CD14-positive monocyte (primary cell): Measurements from ENCODE around the gene DRGX. TPM values are rescaled to one million over a fixed set of nuclear protein-coding genes. Genes with fewer than 3 reads are reported as not detected.
A peak's percentile ranks its signal among the peaks of the same experiment; 100 is the strongest.

ENCODE experiments used
- DNase-seq, 3 donors: peaks; one replicate each; pipeline ENCODE4 v3.0.0-alpha.2; 2011 to 2022
- H2AFZ ChIP-seq: 2 replicates; pipeline ENCODE4 v1.6.0; 2012; ENCODE audit warnings: mild to moderate bottlenecking, low read depth, low read length, inconsistent platforms; ENCODE audit not compliant: insufficient read depth, poor library complexity, severe bottlenecking
- H3K27ac ChIP-seq, 2 donors: 1 replicate in 1 of 2; 2 replicates in 1 of 2; pipeline ENCODE4 v1.5.1; 2012 to 2013; ENCODE audit warnings: low read length in 2 of 2, control low read depth in 1 of 2, inconsistent platforms in 1 of 2, low read depth in 1 of 2, mild to moderate bottlenecking in 1 of 2
- H3K27me3 ChIP-seq, 2 donors: one replicate each; pipeline versions ENCODE4 v1.6.0 to v1.6.1; 2011 to 2013; ENCODE audit warnings: low read length in 2 of 2; ENCODE audit not compliant: control insufficient read depth in 2 of 2, insufficient read depth in 2 of 2
- H3K36me3 ChIP-seq, 2 donors: replicated peaks in 1 of 2; 1 replicate in 1 of 2; 2 replicates in 1 of 2; pipeline versions ENCODE4 v1.5.1 to v1.6.1; 2012 to 2013; ENCODE audit warnings: low read length in 2 of 2, control low read depth in 1 of 2, inconsistent platforms in 1 of 2, mild to moderate bottlenecking in 1 of 2; ENCODE audit not compliant: insufficient read depth in 2 of 2, control insufficient read depth in 1 of 2
- H3K4me1 ChIP-seq, 2 donors: 1 replicate in 1 of 2; 2 replicates in 1 of 2; pipeline versions ENCODE4 v1.5.1 to v1.6.1; 2012 to 2013; ENCODE audit warnings: low read length in 2 of 2, control low read depth in 1 of 2, inconsistent platforms in 1 of 2, mild to moderate bottlenecking in 1 of 2, moderate library complexity in 1 of 2; ENCODE audit not compliant: insufficient read depth in 2 of 2, control insufficient read depth in 1 of 2
- H3K4me2 ChIP-seq: replicated peaks from 2 replicates; pipeline ENCODE3; 2012; ENCODE audit warnings: low read length, moderate library complexity, mild to moderate bottlenecking; ENCODE audit not compliant: poor library complexity, severe bottlenecking; ENCODE audit errors: extremely low read depth
- H3K4me3 ChIP-seq, 3 experiments: fragments of 200-600 bp in 1 of 3; sonication (generic) in 1 of 3; replicated peaks in 1 of 3; 1 replicate in 2 of 3; 2 replicates in 1 of 3; pipeline ENCODE4 v1.5.1; 2011 to 2013; ENCODE audit warnings: low read length in 3 of 3, mild to moderate bottlenecking in 3 of 3, control low read depth in 2 of 3, low read depth in 2 of 3, inconsistent platforms in 1 of 3, moderate library complexity in 1 of 3
- H3K79me2 ChIP-seq: 2 replicates; pipeline ENCODE4 v1.6.0; 2012; ENCODE audit warnings: mild to moderate bottlenecking, control low read depth, inconsistent platforms, low read length, moderate library complexity; ENCODE audit not compliant: insufficient read depth
- H3K9ac ChIP-seq: 2 replicates; pipeline ENCODE4 v1.6.0; 2017; ENCODE audit warnings: low read length, mild to moderate bottlenecking; ENCODE audit not compliant: insufficient read depth, poor library complexity, severe bottlenecking
- H3K9me3 ChIP-seq, 2 donors: replicated peaks in 1 of 2; 1 replicate in 1 of 2; 2 replicates in 1 of 2; pipeline versions ENCODE4 v1.5.1 to v1.6.1; 2012 to 2013; ENCODE audit warnings: low read length in 2 of 2, control low read depth in 1 of 2; ENCODE audit not compliant: control insufficient read depth in 1 of 2, insufficient read depth in 1 of 2
- H4K20me1 ChIP-seq: 2 replicates; pipeline ENCODE4 v1.6.0; 2012; ENCODE audit warnings: mild to moderate bottlenecking, low read length, control low read depth, moderate library complexity; ENCODE audit not compliant: insufficient read depth
- H3K27ac Mint-ChIP-seq, 7 donors: one replicate each; pipeline ENCODE4 v1.8.0; 2020; ENCODE audit warnings: mild to moderate bottlenecking in 7 of 7, mixed read lengths in 7 of 7, moderate library complexity in 6 of 7, inconsistent platforms in 2 of 7
- H3K27me3 Mint-ChIP-seq, 3 donors: one replicate each; pipeline ENCODE4 v1.8.0; 2021 to 2022; ENCODE audit warnings: low read depth in 3 of 3, mild to moderate bottlenecking in 3 of 3, mixed read lengths in 3 of 3, moderate library complexity in 3 of 3, inconsistent platforms in 1 of 3
- H3K36me3 Mint-ChIP-seq, 2 donors: one replicate each; pipeline ENCODE4 v1.8.0; 2020; ENCODE audit warnings: mixed read lengths in 2 of 2, inconsistent platforms in 1 of 2, mild to moderate bottlenecking in 1 of 2
- H3K4me1 Mint-ChIP-seq: one replicate; pipeline ENCODE4 v1.8.0; 2020; ENCODE audit warnings: mild to moderate bottlenecking, mixed read lengths
- H3K4me3 Mint-ChIP-seq, 2 donors: one replicate each; pipeline ENCODE4 v1.8.0; 2020; ENCODE audit warnings: mild to moderate bottlenecking in 2 of 2, mixed read lengths in 2 of 2, moderate library complexity in 1 of 2
- H3K9me3 Mint-ChIP-seq, 7 donors: one replicate each; pipeline ENCODE4 v1.8.0; 2020 to 2022; ENCODE audit warnings: mixed read lengths in 7 of 7, mild to moderate bottlenecking in 6 of 7, moderate library complexity in 6 of 7, inconsistent platforms in 2 of 7
- WGBS: methylation state at CpG from one replicate; pipeline ENCODE4 v1.1.5; 2013; ENCODE audit warnings: missing lambda C conversion rate; ENCODE audit not compliant: insufficient coverage; 5-methylcytosine and 5-hydroxymethylcytosine counted together
- intact Hi-C, 2 donors: fragments of 100-400 bp; cut with micrococcal nuclease; formaldehyde crosslinking; loops; one replicate each; pipeline versions ENCODE4 v1.15.0 to v1.15.1; 2023
- polyA plus RNA-seq, 3 donors: library from polyadenylated mRNA; depleted of rRNA in 1 of 3; unstranded in 2 of 3; stranded (reverse) in 1 of 3; fragments of 300-500 nt in 2 of 3; fragments of >200 nt in 1 of 3; fragmentation: Illumina TruSeq in 2 of 3; gene quantifications; 1 replicate in 2 of 3; 2 replicates in 1 of 3; pipeline ENCODE4 v1.2.3, GENCODE V29; 2012 to 2021
- TF ChIP-seq, protein P1 (sequence below): fragments of 200-600 bp; IDR thresholded peaks from one replicate; pipeline ENCODE4 v1.8.0; 2022; ENCODE audit warnings: antibody characterized with exemption, mild to moderate bottlenecking

DRGX gene
- polyA plus RNA-seq, 3 donors: not detected

GRCh38 chr10:49407552-49408137, 11.8 kb upstream of the DRGX start:
- no peaks in the 10 kb centered on the region for H3K4me1 Mint-ChIP-seq
- intact Hi-C loops: loop anchor here in 1 of 2 donors (10.0 kb wide), 1 partner anchor 303 kb away; no protein-coding TSS in a partner anchor

GRCh38 chr10:49407151-49407550, 11.3 kb upstream of the DRGX start:
- Mint-ChIP-seq H3K27me3 (peaks cover 15 to 35% (median 24%) of the 10 kb centered on the region in 3 donors), H3K36me3 (no peaks in the 10 kb centered on the region), H3K27ac (peak overlapping the region in 1 of 7 donors; percentile 16), H3K4me3 (no peak overlapping the region), H3K4me1 (no peaks in the 10 kb centered on the region), H3K9me3 (no peaks in the 10 kb centered on the region)
- Histone ChIP-seq H3K4me2 (no peak overlapping the region), H3K4me1 (no peaks in the 10 kb centered on the region), H3K9me3 (no peaks in the 10 kb centered on the region), H3K79me2 (no peaks in the 10 kb centered on the region), H4K20me1 (no peaks in the 10 kb centered on the region), H3K27ac (no peak overlapping the region), H3K4me3 (no peak overlapping the region), H2AFZ (no peak overlapping the region), H3K27me3 (peaks cover 0 to under 1% of the 10 kb centered on the region in 2 donors), H3K9ac (no peak overlapping the region), H3K36me3 (no peaks in the 10 kb centered on the region)
- WGBS: 95% methylated on average over 3 of the region's 5 CpGs
- intact Hi-C loops: loop anchor here in 1 of 2 donors (10.0 kb wide), 1 partner anchor 302 kb away; no protein-coding TSS in a partner anchor
- TF ChIP-seq, protein P1, sequence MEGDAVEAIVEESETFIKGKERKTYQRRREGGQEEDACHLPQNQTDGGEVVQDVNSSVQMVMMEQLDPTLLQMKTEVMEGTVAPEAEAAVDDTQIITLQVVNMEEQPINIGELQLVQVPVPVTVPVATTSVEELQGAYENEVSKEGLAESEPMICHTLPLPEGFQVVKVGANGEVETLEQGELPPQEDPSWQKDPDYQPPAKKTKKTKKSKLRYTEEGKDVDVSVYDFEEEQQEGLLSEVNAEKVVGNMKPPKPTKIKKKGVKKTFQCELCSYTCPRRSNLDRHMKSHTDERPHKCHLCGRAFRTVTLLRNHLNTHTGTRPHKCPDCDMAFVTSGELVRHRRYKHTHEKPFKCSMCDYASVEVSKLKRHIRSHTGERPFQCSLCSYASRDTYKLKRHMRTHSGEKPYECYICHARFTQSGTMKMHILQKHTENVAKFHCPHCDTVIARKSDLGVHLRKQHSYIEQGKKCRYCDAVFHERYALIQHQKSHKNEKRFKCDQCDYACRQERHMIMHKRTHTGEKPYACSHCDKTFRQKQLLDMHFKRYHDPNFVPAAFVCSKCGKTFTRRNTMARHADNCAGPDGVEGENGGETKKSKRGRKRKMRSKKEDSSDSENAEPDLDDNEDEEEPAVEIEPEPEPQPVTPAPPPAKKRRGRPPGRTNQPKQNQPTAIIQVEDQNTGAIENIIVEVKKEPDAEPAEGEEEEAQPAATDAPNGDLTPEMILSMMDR: no peak
- DNase-seq: no peak

More at GRCh38 chr10:49407552-49408137, 11.8 kb upstream of the DRGX start:
- no peaks in the 10 kb centered on the region for H3K9me3 Mint-ChIP-seq
- TF ChIP-seq, protein P1: peak; percentile 76
- H3K27ac Mint-ChIP-seq: peak overlapping the region in 2 of 7 donors; percentile 2 to 74
- no peaks in the 10 kb centered on the region for H3K79me2 ChIP-seq
- H4K20me1 ChIP-seq: no peaks in the 10 kb centered on the region
- no peak overlapping the region for H3K27ac ChIP-seq
- H3K36me3 Mint-ChIP-seq: no peaks in the 10 kb centered on the region
- no peak overlapping the region for H2AFZ ChIP-seq
- no peaks in the 10 kb centered on the region for H3K4me1 ChIP-seq
- H3K36me3 ChIP-seq: no peaks in the 10 kb centered on the region
- H3K4me2 ChIP-seq: no peak overlapping the region
- no peaks in the 10 kb centered on the region for H3K27me3 ChIP-seq
- no peak overlapping the region for H3K4me3 ChIP-seq
- H3K9ac ChIP-seq: no peak overlapping the region
- WGBS: 13% methylated on average over 2 of the region's 2 CpGs
- DNase-seq: peak; percentile 45 to 57 (median 57)
- H3K4me3 Mint-ChIP-seq: peak overlapping the region in 1 of 2 donors; percentile 49
- H3K9me3 ChIP-seq: no peaks in the 10 kb centered on the region
- H3K27me3 Mint-ChIP-seq: peaks cover 12 to 34% (median 23%) of the 10 kb centered on the region in 3 donors
